Tongue (tissue), 2 donors: ENCODE data around the gene IRF2. TPM values are rescaled to one million over a fixed set of nuclear protein-coding genes. Genes with fewer than 3 reads are reported as not detected.

Experiments
- DNase-seq: peaks from one replicate; pipeline ENCODE4 v3.0.0-alpha.2; 2015
- total RNA-seq: library from RNA; depleted of rRNA; stranded (reverse); fragments of >200 nt; gene quantifications from one replicate; pipeline ENCODE4 v1.2.3, GENCODE V29; 2014

IRF2 gene
- total RNA-seq = 26.5 TPM

DNA sequence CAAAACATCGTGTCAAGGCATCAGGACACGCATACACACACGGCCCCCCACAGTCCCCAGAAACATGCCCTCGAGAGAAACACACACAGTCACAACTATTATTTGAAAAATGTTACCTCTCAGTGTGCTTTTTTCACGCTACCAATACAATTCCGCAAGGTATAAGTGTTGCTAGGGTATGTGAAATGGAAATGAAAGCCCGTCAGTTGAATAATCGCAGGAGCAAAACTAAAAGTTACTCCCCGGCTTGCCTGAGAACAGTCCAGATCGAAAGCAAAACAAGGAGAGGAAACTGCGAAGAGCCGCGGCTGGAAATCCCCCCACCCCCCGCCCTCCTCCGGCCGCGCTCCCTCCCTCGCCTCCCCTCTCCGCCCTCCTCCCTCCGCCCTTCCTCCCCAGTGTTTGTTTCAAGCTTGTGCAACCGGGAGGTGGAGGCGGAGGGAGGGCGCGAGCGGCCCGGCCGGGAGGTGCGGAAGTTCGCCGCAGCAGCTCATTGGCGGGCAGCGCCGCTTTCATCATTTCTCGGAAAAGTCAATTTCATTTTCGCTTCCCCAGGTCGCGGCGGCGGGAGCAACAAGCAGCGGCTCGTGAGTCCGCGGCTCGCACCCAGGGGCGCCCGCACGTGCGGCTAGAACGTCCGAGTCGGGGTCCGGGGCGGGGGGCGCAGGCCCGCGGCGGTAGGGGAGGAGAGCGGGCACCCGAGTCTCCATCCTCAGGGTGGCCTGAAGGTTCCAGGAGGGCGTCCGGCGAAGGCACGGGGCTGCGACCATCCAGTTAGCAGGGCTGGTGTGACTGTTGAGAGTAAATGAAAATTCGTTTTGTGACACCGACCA lies at the start of gene IRF2:
IRF2 (minus strand) TSS at position 288 of the 833 bp plus-strand sequence. CDS start 45,486 bp downstream, outside the sequence.
- DNase-seq = peak; percentile 98

- DNase-seq = no peak
These were observed 41.3 kb upstream of the IRF2 start for GRCh38 chr4:184515606-184516005.

- DNase-seq = peak; percentile 64
These were observed 40.0 kb upstream of the IRF2 start for GRCh38 chr4:184514121-184514988.

- no peak for DNase-seq
These were observed 39.4 kb upstream of the IRF2 start for GRCh38 chr4:184513802-184514120.

- no peak for DNase-seq
These were observed 36.8 kb upstream of the IRF2 start for GRCh38 chr4:184511156-184511555.

GRCh38 chr4:184510401-184510800 lies 36.1 kb upstream of the IRF2 start:
- DNase-seq = no peak

DNA sequence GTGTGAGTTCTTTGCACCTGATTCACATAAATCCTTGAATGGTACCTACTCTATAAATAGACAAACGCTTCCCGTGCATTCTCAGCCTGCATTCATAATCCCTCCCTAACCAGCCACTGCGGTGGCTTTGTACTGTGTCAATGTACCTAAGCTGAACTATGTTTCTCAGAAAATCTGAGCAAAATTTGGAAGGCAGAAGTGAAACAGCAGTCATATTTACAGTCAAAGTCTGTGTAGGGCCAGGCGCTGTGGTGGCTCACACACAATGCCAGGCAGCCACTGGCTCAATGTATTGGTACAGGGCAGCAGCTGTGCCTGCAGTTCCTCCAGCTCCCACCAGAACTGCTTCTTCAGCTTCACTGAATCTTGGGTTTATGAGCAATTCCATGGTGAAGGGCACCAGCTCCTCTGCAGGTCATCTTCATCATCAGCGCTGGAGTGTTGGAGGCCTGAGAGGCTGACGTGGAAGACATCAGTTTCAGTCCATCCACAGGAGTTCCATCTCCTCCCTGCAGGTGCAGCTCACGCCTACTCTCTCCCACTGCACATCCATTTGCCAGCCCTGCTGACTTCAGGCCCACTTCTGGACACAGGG lies 32.3 kb upstream of the IRF2 start:
- DNase-seq = peak; percentile 53

DNA sequence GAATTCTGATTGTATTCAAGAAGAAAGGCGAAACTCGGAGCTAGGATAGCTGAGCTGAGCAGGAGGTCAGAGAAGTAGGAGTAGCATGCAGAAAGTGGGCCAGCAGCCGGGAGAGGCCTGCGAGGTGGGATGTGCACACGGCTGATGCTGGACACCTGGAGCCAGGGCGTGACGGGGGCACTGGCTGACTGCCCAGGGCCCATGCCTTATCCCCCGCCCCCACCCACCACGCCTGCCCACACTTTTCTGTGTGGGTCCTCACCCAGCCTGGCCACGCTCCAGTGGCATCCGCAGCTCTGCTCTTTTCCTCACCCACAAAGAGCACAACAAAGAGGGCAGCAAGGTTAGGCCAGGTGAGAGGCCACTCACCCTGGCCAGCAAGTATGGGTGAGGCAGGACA lies 30.0 kb upstream of the IRF2 start:
- no peak for DNase-seq

- DNase-seq = no peak
These were observed 29.5 kb upstream of the IRF2 start for GRCh38 chr4:184503869-184504300.

DNA sequence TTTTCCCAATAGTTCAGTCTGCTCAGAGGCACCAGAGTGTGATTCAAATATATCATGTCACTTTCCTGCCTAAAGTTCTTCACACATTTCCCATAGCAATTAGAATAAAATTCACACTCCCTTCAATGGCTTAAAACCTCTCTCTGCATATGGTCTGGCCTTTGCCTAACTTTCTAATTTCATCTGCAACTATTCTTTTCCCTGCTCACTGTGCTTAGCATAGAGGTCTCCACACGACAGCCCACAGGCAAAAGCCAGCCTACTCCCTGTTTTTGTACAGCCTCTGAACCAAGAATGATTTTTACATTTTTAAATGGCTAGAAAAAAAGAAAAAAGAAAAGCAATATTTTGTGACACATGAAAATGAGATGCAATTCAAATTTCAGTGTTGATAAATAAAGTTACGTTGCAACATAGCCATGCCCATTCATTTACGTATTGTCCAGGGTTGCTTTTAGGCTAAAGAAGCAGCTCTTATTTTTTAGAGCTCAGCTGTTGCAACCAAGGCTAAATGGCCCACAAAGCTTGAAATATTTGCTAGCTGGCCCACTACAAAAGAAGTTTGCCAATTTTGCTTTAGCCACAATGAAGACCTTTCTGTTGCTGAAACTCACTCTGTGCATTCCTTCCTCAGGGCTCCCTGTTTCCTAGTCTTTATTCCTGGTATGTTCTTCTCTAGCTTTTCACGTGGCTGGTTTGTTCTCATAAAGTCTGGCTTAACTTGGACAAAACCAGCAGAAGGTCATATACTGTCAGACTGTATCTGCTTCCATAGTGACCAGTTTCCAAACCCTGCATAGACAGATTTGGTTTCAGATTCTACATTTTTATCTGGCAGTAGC lies 26.6 kb upstream of the IRF2 start:
- no peak for DNase-seq

DNA sequence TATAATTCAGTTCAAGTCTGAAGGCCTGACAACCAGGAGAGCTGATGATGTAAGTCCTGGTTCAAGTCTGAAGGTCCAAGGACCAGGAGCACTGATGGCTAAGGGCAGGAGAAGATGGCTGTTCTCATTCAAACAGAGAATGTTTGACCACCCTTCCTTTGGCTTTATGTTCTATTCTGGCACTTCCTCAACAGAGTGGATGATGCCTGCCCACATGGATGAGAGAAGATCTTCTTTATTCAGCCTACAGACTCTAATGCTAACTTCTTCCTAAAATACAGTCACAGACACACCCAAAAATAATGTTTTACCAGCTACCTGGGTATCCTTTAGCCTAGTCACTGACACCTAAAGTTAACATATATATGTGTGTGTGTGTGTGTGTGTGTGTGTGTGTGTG lies 25.6 kb upstream of the IRF2 start:
- DNase-seq = no peak

- no peak for DNase-seq
These were observed 24.2 kb upstream of the IRF2 start for GRCh38 chr4:184498598-184498997.

DNA sequence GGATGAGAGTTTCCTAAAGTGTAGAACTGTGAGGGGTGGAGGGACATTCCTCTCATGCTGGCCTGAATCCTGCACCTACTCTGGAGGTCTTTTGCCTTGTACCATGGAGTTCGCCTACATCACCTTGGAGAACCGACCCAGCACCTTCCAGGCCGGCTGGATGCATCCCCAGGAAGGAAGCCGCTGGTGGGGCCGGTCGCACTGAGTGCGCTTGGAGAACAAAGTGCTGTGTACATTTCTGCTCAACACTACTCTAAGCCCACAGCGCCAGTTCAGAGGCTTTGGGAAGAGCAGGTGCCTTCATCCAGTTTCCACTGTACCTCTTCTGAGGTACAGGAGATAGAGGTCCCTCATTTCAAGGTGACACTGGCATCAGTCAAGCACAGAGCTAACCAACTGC lies 15.4 kb upstream of the IRF2 start:
- no peak for DNase-seq

DNA sequence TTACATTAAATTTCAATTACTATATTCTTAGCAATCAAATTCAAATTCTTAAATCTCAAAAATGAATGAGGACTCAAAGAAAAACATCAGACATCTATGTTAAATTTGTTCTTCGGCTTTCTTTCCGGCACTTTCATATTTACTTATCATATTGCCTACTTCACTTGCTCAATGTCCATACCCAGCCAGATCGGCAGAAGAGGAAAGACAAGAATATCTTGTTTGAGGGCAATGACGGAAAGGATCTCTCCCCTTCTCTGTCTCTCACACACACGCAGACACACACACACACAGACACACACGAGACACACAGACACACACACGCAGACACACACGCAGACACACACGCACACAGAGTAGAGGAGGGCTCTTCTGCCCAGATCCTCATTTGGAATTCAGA lies 13.2 kb upstream of the IRF2 start:
- DNase-seq = peak; percentile 27

DNA sequence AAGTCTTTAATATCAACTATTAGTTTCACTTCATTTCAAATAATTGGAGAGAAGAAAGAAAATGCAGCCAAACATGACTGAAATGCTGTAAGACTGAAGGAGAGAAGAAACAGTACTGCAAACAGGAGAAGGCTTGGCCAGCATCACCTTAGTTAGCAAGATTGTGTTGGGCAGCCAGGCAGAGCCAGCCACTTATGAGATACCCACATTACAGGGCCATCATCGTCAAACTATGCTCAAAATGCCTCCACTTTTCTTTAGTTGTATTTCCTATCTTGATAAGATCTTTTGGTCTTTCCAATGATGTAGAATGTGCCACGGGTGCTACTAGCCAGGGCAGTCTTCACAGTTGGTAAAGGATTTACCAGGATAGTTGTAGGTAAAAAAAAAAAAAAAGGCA lies 10.9 kb upstream of the IRF2 start:
- no peak for DNase-seq

DNA sequence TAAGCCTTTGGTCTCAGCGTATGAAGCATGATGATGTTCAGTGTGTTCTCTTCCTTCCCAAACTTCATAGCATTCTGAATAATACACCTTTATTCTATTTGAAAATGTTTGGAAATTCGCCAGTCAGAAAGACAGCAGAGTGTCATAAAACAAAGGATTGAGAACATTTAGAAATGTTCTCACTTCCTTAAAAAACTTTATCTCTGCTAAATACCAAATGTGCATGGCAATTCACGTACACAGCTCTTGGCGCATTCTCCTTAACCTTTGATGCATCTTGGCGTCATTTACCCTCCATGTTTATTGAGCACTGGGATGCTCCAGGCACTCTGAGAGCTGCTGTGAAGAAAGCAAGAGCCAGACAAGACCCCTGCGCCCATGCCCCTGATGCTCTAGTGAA lies 7.2 kb upstream of the IRF2 start:
- no peak for DNase-seq

GRCh38 chr4:184479516-184479950 lies 5.2 kb upstream of the IRF2 start:
- DNase-seq = no peak

DNA sequence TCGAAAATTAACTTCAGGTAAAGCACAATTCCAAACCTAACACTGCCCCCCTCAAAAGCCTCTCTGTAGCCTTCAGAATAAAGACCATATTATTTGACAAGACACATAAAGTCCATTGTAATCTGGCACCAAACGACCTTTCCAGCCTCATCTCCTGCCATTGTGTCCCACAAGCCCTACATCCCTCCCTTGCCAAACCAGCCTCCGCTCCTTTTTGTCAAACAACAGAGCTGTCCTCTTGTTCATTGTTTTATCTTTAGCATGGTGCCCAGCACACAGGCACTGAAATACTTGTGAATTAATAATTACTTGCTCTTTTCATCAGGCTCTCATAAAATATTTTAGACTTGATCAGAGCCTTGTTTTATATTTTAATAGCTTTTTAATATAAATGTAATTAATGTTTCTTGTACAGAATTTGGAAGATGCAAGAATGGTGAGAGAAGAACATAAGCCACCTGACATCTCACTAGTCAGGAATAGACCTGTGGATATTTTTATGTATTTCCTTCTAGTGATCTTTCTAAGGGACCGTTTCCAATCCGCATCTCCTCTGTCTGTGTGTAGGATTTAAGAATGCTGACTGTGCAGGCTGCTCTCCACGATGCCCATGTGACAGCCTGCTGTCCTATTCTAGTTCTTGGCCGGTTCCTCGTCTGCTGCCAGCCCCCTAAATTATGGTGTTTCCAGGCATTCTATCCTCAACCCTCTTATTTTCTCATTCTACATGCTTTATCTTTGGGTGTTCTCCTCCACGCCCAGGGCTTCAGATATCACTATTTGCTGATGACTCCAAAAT lies 3.0 kb upstream of the IRF2 start:
- no peak for DNase-seq

GRCh38 chr4:184476695-184477094 lies 2.3 kb upstream of the IRF2 start:
- no peak for DNase-seq

- DNase-seq = no peak
These were observed 1.1 kb upstream of the IRF2 start for GRCh38 chr4:184475498-184475897.

GRCh38 chr4:184475096-184475461 lies 729 bp upstream of the IRF2 start:
- DNase-seq = peak; percentile 72
